NT2/D1 (cell line): ENCODE measurements around the gene SMC3.

Source experiments
- DNase-seq: peaks from one replicate; pipeline ENCODE4 v3.0.0-alpha.2; 2011; ENCODE audit warnings: low read depth, low spot score
- H3K27me3 ChIP-seq: 2 replicates; pipeline ENCODE4 v1.6.0; 2011; ENCODE audit warnings: mild to moderate bottlenecking; ENCODE audit not compliant: insufficient read length, insufficient read depth
- H3K36me3 ChIP-seq: 2 replicates; pipeline ENCODE4 v1.6.1; 2011; ENCODE audit warnings: mild to moderate bottlenecking, low read length, mixed read lengths; ENCODE audit not compliant: insufficient read depth, insufficient read length
- H3K4me1 ChIP-seq: 2 replicates; pipeline ENCODE4 v1.5.1; 2011; ENCODE audit not compliant: insufficient read depth, insufficient read length
- H3K4me3 ChIP-seq: 2 replicates; pipeline ENCODE4 v1.5.1; 2011; ENCODE audit warnings: low read depth; ENCODE audit not compliant: insufficient read length
- H3K9ac ChIP-seq: 2 replicates; pipeline ENCODE4 v1.6.0; 2011; ENCODE audit warnings: low read depth; ENCODE audit not compliant: insufficient read length
- H3K9me3 ChIP-seq: 2 replicates; pipeline ENCODE4 v1.5.1; 2011; ENCODE audit warnings: mild to moderate bottlenecking, low read length; ENCODE audit not compliant: insufficient read depth
- SUZ12 ChIP-seq: IDR thresholded peaks from 2 replicates; pipeline ENCODE4 v1.6.1; 2011; ENCODE audit not compliant: insufficient read length, insufficient read depth; ENCODE audit errors: extremely low read depth
- YY1 ChIP-seq: IDR thresholded peaks from 2 replicates; pipeline ENCODE4 v1.6.1; 2011; ENCODE audit not compliant: insufficient read length, insufficient read depth
- ZNF274 ChIP-seq: IDR thresholded peaks from 2 replicates; pipeline ENCODE4 v1.6.1; 2011; ENCODE audit warnings: mild to moderate bottlenecking, low read depth, low read length

Gene SMC3

DNA sequence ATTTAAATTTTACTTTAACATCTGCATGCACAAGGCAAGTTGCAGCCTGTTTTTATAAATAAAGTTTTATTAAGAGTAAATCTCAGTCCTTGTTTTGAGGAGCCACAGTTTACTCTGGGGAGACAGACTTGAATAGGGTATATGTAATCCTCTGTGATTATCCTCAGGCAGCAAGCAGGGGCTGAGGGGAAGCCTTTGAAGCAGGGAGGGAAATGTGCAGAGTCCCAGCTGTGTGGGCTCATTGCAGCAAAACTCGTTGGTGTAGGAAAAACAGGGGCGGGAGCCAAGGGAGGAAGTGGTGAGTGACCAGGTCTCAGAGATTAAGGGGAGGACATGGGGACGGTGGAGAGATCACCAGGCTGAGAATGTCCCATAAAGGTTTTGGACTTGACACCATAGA lies 34.3 kb upstream of the SMC3 start:
- H3K9me3 ChIP-seq, result no peaks in the 10 kb centered on the region
- DNase-seq, result no peak
- no peaks in the 10 kb centered on the region for H3K27me3 ChIP-seq
- no peaks in the 10 kb centered on the region for H3K36me3 ChIP-seq
- peaks cover 10% of the 10 kb centered on the region for H3K4me1 ChIP-seq
- H3K4me3 ChIP-seq, result no peak overlapping the region
- TF ChIP-seq ZNF274 (no peak), YY1 (no peak), SUZ12 (no peak)
- H3K9ac ChIP-seq, result no peak overlapping the region

DNA sequence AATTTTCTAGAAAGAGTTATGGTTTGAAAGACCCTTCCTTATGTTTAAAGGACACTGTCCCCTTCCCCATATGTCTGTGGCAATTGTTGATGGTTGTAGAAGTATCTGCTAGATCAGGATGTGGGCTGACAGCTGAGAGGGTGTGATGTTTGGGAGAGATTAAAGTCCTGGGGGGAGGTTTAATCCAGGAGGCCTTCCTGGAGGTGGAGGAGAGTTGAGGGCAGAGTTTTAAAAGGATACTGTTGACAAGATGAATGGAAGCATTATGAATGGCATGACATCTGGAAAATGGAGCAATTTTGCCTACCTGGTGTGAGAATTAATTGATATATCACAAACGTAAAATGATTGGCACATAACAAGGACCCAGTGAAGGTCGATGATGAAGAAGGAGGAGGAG lies 32.9 kb upstream of the SMC3 start:
- TF ChIP-seq ZNF274, result no peak
- no peak for TF ChIP-seq YY1
- TF ChIP-seq SUZ12, result no peak
- no peaks in the 10 kb centered on the region for H3K9me3 ChIP-seq
- H3K9ac ChIP-seq, result no peak overlapping the region
- H3K36me3 ChIP-seq, result no peaks in the 10 kb centered on the region
- no peak overlapping the region for H3K4me3 ChIP-seq
- no peaks in the 10 kb centered on the region for H3K27me3 ChIP-seq
- H3K4me1 ChIP-seq, result peaks cover 5% of the 10 kb centered on the region
- DNase-seq, result no peak

DNA sequence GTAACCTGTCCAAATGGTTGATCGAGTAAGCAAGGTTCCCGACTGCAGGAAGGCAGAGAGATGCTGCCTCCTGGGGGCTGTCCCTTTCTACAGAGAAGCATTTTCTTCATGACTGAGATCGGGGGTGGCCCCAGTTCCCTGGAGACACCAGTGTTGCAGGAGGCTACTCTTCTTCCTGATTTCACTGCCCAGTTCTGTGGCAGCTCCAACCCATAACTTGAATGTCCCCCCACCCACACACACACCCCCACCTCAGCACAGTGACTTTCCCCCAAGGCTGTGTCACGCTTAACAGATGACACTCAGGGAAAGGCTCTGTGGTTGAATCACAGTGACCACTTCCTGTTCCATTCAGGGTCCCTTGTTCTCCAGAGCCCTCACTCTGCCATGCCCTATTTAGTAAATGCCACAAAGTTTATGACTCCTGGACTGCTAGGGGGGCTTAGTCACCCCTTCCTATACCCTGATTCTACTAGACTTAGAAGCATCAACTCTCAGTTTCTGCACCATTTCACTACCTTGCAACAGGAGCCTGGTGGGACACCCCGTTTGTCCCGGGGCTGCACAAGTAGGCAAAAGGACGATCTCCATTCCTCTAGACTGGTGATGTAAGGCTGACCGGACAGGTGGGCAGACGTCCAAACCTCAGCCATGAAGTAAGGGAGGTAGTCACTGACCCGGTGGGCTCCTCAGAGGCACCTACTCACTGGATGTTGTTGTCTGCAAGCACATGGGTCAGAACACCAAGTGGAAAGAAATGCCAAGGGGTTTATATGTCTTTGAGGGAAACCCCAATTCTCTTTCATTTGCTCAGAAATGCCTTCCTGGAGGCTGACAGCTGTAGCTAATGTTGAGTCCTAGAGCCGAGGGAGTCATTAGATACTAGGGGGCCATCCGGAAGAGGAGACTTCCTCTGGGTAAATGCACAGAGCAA lies 31.3 kb upstream of the SMC3 start:
- no peak for DNase-seq
- Histone ChIP-seq H3K36me3 (no peaks in the 10 kb centered on the region), H3K9ac (no peak overlapping the region), H3K4me3 (no peak overlapping the region), H3K27me3 (no peaks in the 10 kb centered on the region), H3K9me3 (no peaks in the 10 kb centered on the region), H3K4me1 (peaks cover 4% of the 10 kb centered on the region)
- no peak for TF ChIP-seq SUZ12
- TF ChIP-seq ZNF274, result no peak
- TF ChIP-seq YY1, result no peak

DNA sequence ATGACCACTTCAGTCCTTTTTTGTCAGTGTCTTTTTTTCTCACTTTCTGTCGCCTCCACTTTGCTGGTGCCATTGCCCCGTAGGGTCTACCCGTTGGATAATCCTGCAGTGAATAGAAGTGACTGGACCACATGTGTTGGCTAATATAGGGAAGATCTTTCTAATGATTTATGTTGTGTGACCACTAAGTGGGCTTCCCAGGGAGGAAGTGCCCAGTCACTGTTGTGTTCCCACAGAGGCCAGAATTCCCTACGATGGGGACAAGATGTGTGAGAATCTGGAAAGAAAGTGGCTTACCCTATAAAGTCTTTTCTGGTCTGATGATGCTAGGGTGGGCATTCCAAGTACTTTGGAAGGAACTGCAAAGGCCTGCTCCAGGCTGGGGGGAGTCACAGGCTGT lies 28.4 kb upstream of the SMC3 start:
- H3K36me3 ChIP-seq, result no peaks in the 10 kb centered on the region
- TF ChIP-seq ZNF274 (no peak), SUZ12 (no peak), YY1 (no peak)
- H3K4me3 ChIP-seq, result no peak overlapping the region
- H3K9ac ChIP-seq, result no peak overlapping the region
- no peaks in the 10 kb centered on the region for H3K27me3 ChIP-seq
- DNase-seq, result no peak
- no peaks in the 10 kb centered on the region for H3K9me3 ChIP-seq
- peaks cover 4% of the 10 kb centered on the region for H3K4me1 ChIP-seq

DNA sequence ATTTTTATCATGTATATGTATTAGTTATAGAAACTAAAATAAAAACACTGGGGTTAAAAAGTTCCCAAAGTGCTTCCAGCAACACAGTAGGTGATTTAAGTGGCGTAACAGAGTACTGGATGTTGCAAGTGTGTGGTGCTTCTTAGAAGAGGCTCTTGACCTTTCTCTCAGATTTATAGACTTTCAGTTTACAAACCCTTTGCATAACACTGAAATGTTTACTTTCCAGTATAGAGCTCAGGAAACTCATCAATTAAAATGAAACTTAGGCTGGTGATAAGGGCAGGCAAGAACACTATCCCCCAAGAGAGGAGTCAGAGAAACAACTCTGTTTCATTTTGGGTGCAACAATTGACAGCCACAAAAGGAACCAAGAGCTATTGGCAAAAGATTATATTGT lies 27.5 kb upstream of the SMC3 start:
- no peaks in the 10 kb centered on the region for H3K27me3 ChIP-seq
- H3K9me3 ChIP-seq, result no peaks in the 10 kb centered on the region
- TF ChIP-seq ZNF274 (no peak), SUZ12 (no peak), YY1 (no peak)
- no peak for DNase-seq
- no peak overlapping the region for H3K9ac ChIP-seq
- no peaks in the 10 kb centered on the region for H3K36me3 ChIP-seq
- no peak overlapping the region for H3K4me3 ChIP-seq
- peaks cover 4% of the 10 kb centered on the region for H3K4me1 ChIP-seq

DNA sequence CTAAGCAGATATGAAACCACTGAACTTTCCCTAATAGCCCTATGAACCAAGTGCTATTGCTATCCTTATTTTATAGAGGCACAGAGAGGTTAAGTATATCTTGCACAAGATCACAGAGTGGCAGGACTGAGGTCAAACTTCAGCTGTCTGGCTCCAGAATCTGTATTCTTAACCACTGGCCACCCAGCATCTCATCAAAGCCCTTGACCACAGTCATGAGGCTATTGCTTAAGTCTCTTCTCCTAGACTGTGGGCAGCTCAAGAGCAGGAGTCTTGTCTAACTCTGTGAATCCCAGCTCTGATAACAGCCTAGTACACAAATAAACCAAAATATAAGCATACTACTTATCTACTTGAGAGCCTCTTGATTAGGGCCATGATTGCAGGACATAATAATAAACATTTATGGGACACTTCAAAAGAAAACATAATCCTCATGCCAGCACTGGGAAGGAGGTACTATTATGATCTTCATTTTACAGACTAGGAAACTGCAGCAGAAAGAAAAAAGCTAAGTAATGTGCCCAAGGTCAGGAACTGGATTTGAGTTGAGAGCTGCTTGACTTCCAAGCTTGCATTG lies 22.4 kb upstream of the SMC3 start:
- no peaks in the 10 kb centered on the region for H3K9me3 ChIP-seq
- H3K9ac ChIP-seq, result no peak overlapping the region
- H3K4me3 ChIP-seq, result no peak overlapping the region
- no peaks in the 10 kb centered on the region for H3K4me1 ChIP-seq
- H3K27me3 ChIP-seq, result no peaks in the 10 kb centered on the region
- H3K36me3 ChIP-seq, result no peaks in the 10 kb centered on the region
- DNase-seq, result no peak
- TF ChIP-seq SUZ12 (no peak), ZNF274 (no peak), YY1 (no peak)

DNA sequence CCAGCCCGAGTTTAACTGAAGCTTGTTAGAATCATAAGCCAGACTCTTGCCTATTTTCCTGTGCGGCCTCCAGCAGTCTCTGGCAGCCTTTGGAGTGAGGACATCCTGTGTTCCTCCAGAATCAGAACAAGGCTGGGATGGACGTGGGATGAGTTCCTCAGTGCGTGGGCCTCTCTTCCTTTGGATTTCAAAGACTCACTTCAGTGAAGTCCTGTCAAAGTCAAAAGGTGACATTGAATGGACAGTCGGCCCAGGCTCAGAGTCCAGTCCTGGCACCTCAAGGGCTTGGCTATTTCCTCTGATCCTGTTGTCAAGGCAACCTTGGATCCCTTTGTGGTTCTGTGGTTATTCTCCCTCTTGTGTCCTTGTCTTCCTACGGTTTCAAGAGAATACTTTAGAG lies 21.4 kb upstream of the SMC3 start:
- H3K4me3 ChIP-seq, result no peak overlapping the region
- TF ChIP-seq ZNF274 (no peak), SUZ12 (no peak), YY1 (no peak)
- DNase-seq, result no peak

More for the DNA sequence above, 21.4 kb upstream of the SMC3 start:
- no peaks in the 10 kb centered on the region for H3K9me3 ChIP-seq
- H3K36me3 ChIP-seq, result no peaks in the 10 kb centered on the region
- H3K4me1 ChIP-seq, result no peaks in the 10 kb centered on the region
- no peaks in the 10 kb centered on the region for H3K27me3 ChIP-seq
- H3K9ac ChIP-seq, result no peak overlapping the region
